Activated CD4-positive, alpha-beta T cell treated with anti-CD3 and anti-CD28 coated beads, Interleukin-2, amount 50 U/mL, for 16 hours (primary cell): ENCODE measurements around the gene CHD5.
"Not testable (repeated sequence)": the region's sequence is repeated elsewhere in the genome, so short reads cannot be mapped to it uniquely, and the experiment has no call there.

Experiments used
- DNase-seq: peaks from one replicate; pipeline ENCODE4 v3.0.0-alpha.2; 2020

Gene CHD5

DNA sequence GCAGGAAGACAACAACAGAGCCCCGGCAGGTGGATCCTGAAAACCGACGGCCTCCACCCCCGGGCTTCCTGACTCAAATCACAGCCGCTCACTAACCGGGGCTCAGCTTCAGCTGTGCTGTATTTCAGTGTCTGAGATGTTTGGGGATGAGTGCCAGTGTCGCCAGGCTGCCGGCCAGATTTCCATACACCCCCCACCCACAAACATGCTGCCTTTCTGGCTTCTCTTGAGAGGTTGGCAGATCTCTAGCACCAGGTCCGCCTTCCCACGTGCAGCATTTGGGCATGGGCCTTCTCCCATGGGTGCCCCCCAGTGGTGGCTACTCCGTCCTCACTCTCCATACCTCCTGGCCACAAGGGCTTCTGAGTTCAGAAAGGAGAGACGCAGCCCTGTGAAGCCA is 99.7 kb downstream of the CHD5 start:
- DNase-seq: no peak

DNA sequence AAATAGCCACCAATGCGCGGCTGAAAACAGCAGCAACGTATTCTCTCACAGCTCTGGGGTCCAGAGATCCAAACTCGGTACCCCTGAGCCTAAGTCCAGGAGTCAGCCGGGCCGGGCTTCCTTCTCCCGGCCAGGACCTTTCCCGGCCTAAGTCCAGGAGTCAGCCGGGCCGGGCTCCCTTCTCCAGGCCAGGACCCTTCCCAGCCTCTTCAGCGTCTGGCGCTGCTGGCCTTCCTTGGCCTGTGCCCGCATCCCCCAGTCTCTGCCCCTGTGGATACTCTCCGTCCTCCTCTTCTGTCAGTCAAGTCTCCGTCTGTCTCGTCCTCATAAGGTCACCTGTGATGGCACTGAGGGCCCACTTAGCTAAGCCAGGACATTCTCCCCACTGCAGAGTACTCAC is 102.2 kb downstream of the CHD5 start:
- no peak for DNase-seq

DNA sequence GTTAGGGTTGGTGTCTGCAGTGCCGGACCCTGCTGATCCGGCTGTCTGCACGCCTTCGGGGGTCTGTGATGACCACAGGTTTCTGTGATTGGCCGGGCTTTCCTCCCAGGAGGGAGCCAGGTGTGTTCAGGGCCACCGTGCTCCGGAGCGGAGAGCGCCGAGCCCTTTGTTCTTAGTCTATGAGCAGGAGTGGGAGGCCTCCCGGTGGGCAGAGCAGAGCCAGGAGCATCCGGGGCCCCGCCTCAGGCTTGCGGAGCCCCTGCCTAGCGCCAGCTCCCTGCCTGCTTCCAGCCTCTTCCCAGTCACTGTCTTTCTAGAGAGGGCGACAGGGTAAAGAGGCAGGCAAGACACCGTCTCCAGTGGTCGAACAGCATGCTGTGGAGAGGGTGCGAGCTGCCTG is 102.6 kb downstream of the CHD5 start:
- no peak for DNase-seq

DNA sequence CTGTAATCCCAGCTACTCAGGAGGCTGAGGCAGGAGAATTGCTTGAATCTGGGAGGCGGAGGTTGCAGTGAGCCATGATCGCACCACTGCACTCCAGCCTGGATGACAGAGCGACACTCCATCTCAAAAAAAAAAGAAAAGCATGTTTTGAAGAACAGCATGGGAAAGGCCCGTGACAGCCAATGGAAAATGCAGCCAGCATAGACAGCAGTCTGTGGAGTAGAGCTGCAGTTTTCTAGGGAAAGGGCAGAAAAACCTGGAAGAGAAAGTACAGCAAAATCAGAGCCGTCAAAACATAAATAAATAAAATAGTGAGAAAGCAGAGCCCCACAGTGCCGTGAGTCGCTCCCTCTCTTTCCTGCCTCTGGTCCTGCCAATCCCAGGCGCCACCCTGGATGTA is 103.1 kb downstream of the CHD5 start:
- not testable (repeated sequence) for DNase-seq

DNA sequence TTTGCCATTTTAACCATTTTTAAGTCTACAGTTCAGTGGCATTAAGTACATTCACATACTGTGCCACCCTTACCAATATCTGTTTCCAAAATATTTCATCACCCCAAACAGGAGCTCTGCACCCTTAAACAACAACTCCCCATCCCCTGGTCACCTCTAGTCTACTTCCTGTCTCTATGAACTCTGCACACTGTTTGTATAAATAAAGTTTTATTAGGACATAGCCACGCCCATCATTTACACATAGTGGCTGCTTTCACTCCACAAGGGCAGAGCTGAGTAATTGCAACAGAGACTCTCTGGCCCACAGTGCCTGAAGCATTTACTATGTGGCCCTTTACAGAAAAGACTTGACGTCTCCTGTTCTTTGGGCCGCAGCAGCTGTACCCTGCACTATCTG is 104.4 kb downstream of the CHD5 start:
- peak; percentile 24 for DNase-seq

DNA sequence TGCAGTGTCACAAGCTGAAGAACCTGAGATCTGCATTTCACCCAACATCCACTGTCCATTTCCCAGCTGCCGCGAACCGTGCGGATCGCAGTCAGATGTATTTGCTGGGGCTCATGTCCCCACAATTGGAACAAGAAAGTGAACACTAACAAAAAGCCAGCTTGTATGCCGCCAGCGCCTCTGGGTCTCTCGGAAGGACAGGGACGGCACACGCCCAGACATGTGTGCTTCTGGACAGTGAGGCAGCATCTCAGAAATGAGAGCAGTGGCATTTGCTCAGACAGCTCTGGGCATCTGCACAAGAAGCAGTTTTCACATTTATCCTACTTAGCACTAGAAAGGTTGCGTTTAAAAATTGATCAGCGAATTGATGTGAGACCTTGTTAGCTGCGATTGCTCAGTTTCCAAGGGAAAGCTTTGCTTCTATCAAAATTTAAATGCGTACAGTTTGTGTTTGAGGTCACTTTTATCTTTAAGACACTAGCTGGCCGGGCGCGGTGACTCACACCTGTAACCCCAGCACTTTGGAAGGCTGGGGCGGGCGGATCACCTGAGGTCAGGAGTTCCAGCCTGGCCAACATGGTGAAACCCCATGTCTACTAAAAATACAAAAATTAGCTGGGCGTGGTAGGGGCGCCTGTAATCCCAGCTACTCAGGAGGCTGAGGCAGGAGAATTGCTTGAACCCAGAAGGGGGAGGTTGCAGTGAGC is 105.8 kb downstream of the CHD5 start:
- DNase-seq: no peak

DNA sequence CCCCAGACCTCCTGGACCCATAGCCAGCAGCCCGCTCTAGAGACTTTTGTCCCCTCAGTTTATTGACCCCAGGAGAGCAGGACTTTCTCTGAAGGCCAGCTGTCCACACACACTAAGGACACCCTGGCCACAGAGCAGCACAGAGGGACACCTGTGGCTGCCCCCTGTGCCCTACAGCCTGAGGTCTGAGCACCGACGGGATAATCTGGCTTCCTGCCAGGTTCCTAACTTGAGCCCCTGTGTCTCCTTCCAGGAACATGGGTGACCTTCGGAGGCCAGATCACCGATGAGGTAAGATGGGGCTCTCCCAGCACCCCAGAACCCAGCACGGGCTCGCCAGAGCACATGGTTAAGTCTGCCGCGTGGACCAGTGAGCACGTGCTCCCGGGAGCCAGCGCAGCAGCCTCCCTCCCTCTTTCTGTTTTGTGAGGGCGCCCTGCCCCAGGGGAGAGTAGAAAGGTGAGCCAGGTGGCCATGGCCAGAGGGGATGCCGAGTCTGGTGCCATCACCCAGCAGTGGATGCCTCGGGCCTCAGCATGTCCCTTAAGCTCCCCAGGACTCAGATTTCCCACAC is 106.6 kb downstream of the CHD5 start:
- no peak for DNase-seq

DNA sequence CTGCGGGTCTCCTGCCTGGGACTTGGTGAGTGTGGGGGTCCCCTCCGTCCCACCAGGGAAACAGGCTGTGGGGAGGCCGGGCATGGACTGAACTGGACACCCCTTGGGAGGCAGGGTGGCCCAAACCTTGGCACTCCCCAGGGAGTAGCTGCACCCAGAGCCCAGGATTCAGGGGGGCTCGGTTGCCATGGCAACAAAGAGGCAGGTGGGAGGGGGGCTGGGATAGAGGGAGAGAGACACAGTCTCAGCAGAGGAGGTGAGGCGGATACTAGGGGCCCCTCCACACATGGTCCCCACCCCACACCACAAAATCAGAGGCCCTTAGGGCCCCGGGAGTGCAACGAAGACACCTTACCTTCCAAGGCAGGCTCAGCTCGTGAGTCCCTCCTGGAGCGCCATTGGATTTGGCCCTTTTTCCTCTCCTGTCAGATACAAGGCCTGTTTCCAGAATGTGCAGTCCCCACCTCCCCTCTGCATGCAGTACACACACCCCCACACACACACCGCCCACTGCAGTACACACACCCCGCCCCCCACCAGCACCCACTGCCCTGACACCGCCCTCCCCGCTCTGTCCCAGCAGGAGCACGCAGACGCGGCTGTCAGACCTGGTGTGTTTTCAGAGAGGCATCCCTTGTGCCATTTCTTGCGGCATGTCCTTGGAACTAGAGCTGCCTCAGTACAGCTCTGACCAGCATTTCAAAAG is 107.2 kb downstream of the CHD5 start:
- DNase-seq: no peak

DNA sequence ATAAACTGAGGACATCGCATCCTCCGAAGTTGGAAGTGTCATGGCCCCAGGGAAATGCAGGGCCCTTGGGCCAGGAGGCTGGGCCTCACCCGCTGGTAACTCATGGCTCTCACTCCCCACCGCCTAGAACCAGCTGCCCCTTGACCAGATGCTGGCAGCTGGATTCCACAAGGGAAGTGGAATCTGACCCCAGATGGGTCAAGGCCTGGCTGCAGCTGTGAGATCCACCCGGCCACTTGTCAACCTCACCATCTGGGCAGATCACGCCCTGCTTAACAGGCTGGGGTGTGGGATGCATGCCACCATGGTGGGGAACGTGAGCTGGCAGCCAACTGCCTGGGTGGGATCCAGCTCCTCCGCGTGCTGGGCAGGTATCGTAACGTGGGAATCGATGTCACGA is 108.9 kb downstream of the CHD5 start:
- DNase-seq: no peak

DNA sequence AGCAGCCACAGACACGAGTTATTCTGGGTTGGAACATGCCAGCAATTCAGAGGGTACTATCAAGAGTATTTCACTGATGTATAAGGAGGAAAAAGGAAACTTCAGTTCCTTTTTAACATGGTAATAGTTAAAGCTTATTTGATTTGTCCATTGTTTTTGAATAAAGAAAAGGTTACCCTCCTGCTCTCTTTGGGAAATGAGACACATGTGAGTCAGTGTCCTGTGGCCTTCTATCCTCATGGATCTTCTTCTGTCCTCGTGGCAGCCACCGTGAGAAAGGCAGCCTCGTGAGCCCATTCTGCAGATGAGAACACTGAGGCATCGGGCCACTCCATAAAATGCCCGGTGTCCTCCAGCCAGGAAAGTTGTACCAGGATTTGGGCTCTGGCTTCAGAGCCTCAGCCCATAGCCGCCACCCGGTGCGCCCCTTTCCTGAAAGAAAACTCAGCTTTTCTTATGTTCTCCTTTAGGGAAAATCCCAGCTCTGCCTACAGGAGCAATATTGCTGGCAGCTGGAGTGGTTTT is 109.6 kb downstream of the CHD5 start:
- no peak for DNase-seq

DNA sequence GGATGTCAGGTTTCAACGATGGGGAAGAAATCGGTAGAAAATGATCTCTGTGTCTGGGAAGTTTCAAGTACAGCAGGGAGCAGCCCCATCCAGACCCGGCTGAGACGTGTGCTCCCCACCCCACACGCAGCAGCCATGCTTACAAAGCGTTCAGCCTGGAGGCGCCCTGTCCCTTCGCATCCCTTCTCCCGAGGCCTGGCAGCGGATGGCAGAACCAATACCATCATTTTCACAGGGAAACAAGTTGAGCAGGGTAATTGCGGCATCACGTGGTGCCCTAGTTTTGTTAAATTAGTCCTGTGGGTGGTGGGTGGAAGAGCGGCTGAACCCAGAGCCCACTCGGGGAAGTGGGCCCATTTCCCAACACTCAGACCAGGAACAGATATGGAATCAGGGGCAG is 110.5 kb downstream of the CHD5 start:
- DNase-seq: no peak

DNA sequence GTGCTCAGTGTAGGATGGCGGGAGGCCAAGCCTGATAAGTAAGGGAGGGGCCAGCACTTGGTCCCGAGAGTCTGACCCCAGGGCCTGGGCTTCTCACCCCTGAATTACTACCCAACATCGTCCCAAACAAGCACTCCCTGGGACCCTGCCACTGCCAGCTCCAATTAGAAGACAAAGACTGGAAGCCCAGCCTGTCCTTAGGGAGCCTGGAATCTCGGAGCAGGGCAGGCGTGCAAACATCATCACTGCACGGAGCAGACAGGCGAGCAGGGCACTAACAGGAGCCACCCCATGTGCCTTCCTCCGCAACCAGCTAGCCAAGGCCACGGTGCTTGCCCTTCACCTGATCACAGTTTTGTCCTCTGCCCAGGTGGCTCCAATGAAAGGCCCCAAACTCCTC is 111.2 kb downstream of the CHD5 start:
- DNase-seq: no peak

DNA sequence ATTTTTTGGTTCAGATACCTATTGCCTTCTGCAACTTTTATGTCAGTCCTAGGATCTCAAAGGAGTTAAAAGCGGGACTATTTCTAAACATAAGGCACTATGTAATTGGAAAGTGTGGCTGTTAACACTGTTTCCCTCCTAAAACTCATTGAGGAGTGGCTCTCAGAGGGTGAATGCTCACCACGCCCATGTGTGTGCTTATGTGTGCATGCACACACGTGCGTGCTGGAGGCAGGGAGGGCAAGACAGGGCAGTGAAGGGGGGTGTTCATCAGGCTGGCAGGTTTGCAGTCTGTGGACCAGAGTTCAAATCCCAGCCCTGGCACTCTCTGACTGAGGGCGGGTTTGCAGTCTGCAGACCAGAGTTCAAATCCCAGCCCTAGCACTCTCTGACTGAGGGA is 112.0 kb downstream of the CHD5 start:
- DNase-seq: no peak

DNA sequence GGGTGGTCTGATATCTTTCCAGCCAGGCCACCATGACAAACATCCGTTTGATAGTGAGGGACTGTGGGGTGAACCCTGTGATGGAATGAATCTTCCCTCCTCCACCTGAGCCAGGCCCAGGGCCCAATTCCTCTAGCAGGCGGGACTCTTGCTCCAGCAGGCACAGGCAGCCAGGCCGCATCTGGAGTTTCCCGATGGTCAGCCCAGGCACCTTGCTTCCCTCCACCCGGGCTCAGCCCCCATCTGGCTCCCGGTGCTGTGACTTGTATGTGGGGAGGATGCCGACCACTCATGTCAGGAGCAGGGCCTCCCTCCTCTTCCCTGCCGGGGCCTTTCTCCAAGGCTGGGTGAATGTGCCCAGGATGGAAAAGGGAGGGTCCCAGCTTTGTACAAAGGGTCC is 113.4 kb downstream of the CHD5 start:
- no peak for DNase-seq

DNA sequence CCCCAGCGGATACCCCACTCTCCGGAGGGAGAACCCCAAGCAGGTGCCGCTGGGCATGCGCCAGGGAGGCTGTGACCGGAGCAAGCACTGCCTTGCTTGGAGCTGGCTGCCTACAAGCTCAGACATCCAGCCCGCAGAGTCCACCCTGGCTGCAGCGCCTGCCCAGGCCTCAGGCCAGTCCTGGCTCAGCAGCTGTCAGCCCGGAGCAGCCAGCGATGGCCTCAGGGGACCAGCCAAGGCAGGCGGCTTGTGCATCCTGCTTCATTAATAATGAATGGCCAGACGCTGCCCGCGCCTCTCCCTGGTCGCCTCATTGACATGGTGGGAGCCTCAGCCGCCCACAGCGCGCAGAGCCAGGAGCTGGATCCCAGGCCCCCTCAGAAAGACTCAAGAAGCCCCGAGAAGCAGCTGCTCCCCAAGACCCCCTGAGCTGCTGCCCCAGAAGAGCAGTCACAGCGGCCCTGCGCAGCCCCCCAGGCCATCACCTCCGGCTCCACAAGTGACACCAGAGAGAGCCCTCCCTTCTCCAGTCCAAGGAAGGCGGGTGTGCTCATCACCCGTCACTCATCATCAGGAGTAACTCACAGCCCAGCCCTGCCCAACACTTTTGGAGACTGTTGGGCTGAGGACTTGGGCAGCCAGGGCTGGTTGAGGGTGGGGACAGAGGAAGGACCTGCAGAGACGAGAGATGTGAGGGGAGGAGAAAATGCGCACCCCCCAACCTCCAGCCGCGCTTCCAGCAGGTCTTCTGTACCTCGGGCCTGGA is 114.8 kb downstream of the CHD5 start:
- DNase-seq: no peak

DNA sequence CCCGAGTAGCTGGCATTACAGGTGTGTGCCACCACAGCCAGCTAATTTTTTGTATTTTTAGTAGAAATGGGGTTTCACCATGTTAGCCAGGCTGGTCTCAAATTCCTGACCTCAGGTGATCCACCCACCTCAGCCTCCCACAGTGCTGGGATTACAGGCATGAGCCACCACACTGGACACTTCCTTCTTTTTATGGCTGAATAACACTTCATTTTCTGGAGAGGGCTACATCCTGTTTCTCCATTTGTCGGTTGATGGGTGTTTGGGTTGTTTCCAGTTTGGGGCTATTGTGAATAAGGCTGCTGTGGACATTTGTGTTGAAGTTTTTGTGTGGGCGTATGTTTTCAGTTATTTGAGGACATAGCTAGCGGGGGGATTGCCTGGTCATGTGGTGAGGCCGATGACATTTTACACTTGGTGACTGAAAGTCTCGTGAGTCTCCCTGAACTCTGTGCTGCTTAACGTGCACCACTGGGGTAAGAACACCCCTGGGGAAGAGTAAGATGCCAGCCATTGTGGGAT is 116.5 kb downstream of the CHD5 start:
- not testable (repeated sequence) for DNase-seq

DNA sequence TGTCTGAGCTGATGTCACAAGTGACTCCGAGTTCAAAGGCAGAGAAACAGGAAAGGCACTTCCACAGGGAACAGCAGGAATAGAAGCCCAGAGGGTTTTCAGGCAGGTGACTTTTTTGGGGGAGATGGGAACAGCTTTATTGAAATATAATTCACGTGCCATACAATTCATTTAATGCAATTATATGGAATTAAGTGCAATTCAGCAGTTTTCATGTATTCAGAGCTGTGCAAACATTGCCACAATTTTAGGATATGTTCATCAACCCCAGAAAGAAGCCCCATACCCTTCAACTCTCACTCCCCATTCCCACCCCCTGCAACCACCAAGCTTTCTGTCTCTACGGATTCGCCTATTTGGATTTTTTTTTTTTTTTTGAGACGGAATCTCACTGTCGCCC is 117.5 kb downstream of the CHD5 start:
- DNase-seq: no peak

DNA sequence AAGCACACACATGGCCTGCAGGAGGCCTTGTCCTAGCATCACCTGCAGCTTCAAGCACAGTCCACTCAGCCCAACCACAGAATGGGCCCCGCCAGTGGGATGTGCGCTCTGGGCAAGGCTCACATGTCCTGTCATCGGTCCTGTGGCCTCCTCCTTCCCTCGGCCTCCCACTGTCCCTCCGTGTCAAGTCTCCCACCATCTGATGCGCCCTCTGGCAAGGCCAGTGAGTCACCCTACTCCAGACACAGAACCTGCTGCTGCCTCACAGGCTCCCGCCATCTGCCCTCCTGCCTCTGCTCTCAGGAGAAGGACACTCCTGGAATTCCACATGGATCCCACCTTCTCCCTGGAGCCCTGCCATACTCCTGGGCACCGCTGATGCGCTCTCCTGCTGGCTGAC is 120.3 kb downstream of the CHD5 start:
- DNase-seq: no peak

DNA sequence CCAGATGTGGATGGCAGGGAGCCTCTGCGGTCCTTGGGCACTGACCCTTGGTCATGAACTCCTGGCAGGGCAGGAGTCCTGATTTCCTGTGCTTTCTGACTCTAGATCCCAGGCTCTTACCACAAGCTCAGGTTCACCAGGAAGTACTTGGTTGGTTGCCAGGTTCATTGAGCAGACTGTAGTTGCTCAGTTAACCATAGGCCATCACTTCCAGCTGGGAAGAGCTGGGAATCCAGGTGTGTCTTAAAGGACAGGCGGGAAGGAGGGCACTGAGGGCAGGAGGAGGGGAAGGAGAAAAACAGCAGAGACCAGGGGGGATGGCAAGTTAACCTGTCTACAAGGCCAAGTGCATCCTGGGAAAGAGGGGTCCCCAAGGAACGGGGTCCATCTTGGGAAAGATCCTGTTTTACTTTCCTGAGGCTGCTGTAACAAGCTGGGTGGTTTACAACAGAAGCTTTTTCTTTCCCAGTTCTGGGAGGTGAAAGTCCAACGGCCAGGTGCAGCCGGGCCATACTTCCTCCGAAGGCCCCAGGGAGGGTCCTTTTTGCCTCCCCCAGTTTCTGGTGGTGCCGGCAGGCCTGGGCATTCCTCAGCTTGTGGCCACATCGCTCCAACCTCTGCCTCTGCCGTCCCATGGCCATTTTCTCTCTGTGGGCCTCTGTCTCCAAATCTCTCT is 122.8 kb downstream of the CHD5 start:
- no peak for DNase-seq

DNA sequence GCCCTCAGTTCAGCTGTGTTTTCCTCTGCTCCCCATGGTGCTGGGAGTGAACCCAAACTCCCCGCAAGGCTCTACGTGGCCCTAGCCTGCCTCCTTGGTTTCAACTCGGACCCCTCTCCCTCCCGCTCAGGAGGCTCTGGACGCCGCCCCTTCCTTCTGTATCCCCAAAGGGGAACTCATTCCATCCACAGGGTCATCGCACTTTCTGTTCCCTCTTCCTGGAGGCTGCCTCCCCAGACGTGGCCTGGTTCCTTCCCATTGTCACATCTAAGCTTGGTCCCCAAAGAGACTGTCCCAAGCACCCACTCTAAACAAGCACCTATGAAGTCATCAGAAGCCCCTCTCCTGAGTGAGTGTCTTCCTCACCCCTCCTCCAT is 123.6 kb downstream of the CHD5 start:
- DNase-seq: no peak

DNA sequence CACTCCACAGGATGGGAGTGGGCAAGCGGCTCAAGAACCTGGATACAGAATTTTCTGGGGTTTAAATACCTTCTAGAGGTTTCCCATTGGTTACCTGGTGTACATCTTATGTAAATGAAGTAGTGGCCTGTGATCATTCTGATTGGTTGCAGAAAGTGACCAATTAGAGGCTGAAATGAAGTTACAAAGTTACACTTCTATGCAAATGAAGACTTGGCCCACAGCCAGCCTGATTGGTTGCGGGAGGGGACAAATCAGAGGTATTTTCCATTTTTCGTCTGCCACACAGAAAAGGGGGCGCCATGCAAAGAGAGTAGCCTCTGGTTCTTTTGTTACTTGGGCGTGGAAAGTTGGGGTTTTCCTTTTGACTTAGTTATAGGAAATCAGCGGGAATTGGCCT is 125.5 kb downstream of the CHD5 start:
- DNase-seq: no peak

DNA sequence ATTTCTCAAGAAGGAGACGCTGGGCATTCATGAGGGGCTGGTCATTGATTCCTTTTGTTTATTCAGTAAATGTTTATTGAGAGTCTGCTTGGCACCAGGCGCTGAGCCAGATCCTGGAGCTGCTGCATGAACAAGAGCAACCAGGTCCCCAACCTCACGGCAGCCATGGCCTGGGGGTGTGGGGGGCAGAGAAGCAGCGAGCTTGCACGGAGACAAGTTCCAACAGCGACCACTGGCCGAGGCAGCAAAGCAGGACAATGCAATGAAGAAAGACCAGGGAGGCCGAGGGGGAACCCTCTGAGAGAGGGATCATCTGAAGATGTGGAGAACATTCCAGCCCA is 126.9 kb downstream of the CHD5 start:
- DNase-seq: no peak
